ENCODE data around the gene TRPM8. TPM values are rescaled to one million over a fixed set of nuclear protein-coding genes. Genes with fewer than 3 reads are reported as not detected.

The TRPM8 gene
- total and polyA plus RNA-seq, 2 of the 13 experiments (the other 11 are each of a cell fraction or from before 2014, with no cell fraction given), result 0.12 TPM; not detected in 1

- no peak overlapping the region for H3K9ac ChIP-seq (ENCODE audit: insufficient read depth, low read depth, low read length)
- no peaks in the 10 kb centered on the region for H3K4me1 ChIP-seq (ENCODE audit: insufficient read depth, low read length)
- intact Hi-C loops (cut with micrococcal nuclease; ENCODE audit: unreplicated experiment), result no loop called here
- no peaks in the 10 kb centered on the region for H4K20me1 ChIP-seq (ENCODE audit: insufficient read depth, low read length)
- H2AFZ ChIP-seq (ENCODE audit: low read length), result no peak overlapping the region
- no peaks in the 10 kb centered on the region for H3K36me3 ChIP-seq (replicated peaks in 1 of 2; ENCODE audit: control insufficient read depth in 1 of 2, insufficient read depth in 2 of 2, low read length in 2 of 2)
- no peak for ATAC-seq
- H3K27me3 ChIP-seq (ENCODE audit: control insufficient read depth in 1 of 2, insufficient read depth in 2 of 2, low read length in 2 of 2), result no peaks in the 10 kb centered on the region; a peak in 1 of 5 replicates
- CTCF ChIA-PET (ENCODE audit: low intra/inter-chr PET ratio, low total read pairs), result no interaction called here
- POLR2A ChIA-PET, result no interaction called here
- no peaks in the 10 kb centered on the region for H3K9me3 ChIP-seq (ENCODE audit: low read length)
- H3K4me3 ChIP-seq (replicated peaks in 1 of 3; ENCODE audit: insufficient read depth in 1 of 3, low read depth in 2 of 3, low read length in 3 of 3), result no peak overlapping the region
- no peaks in the 10 kb centered on the region for H3K79me2 ChIP-seq (ENCODE audit: insufficient read depth, low read length)
- in situ Hi-C loops (cut with HindIII; ENCODE audit: extremely low pct_ligation_motif_present, low pct_unique_long_range_greater_than_20kb), result loop anchor here (25.0 kb wide), 1 partner anchor 1116 kb away; no protein-coding TSS in a partner anchor
- H3K4me2 ChIP-seq (ENCODE audit: low read depth, low read length), result no peak overlapping the region
- H3K27ac ChIP-seq (ENCODE audit: extremely low read length, insufficient read depth, low read length), result no peak overlapping the region
- 74% methylated on average over 5 of the region's 5 CpGs for WGBS (ENCODE audit: low lambda C conversion rate)
- no TSS peak for BruUV-seq (replicated peaks)
- no peak for DNase-seq (ENCODE audit: low spot score)
- FAIRE-seq, result no peak
- no peak for TF ChIP-seq POGK (CRISPR knock-in tag; conservative IDR thresholded peaks at IDR 0.05)
- TF ChIP-seq SALL1 (CRISPR knock-in tag; IDR thresholded peaks at IDR 0.05), result no peak
- no peak for TF ChIP-seq YEATS4 (CRISPR knock-in tag; IDR thresholded peaks at IDR 0.05; ENCODE audit: borderline replicate concordance)
- no peak for TF ChIP-seq DZIP1 (CRISPR knock-in tag; IDR thresholded peaks at IDR 0.05)
- no peak for TF ChIP-seq IKZF4 (CRISPR knock-in tag; IDR thresholded peaks at IDR 0.05; ENCODE audit: borderline replicate concordance, low read depth, not compliant biosample characterization)
- no peak for TF ChIP-seq ADNP (CRISPR knock-in tag; IDR thresholded peaks at IDR 0.05)
- no peak for TF ChIP-seq ZNF784 (CRISPR knock-in tag; IDR thresholded peaks at IDR 0.05; ENCODE audit: borderline replicate concordance)
- TF ChIP-seq AGO1 (IDR thresholded peaks at IDR 0.05; ENCODE audit: low read depth, low read length, poor library complexity, severe bottlenecking), result no peak
- no peak for TF ChIP-seq ZNF142 (CRISPR knock-in tag; IDR thresholded peaks at IDR 0.05)
Measured at GRCh38 chr2:233996000-233996399, 78.8 kb downstream of the TRPM8 start.
